Gastrocnemius medialis (tissue), 4 donors: ENCODE measurements around the gene NET1.

Experiments
- CTCF ChIP-seq, 5 experiments: fragments of 450-650 bp in 3 of 5; fragments of 200-600 bp in 2 of 5; sonication (generic) in 2 of 5; IDR thresholded peaks in 4 of 5; conservative IDR thresholded peaks in 1 of 5; 1 replicate in 4 of 5; 2 replicates in 1 of 5; pipeline ENCODE4 v1.5.1; 2016 to 2019; ENCODE audit warnings: antibody characterized with exemption in 5 of 5, mild to moderate bottlenecking in 3 of 5, moderate library complexity in 3 of 5
- POLR2A ChIP-seq, 2 donors: fragments of 450-650 bp; IDR thresholded peaks; one replicate each; pipeline ENCODE4 v1.6.1; 2017; ENCODE audit warnings: antibody characterized with exemption in 2 of 2, mild to moderate bottlenecking in 2 of 2, moderate library complexity in 2 of 2

GRCh38 chr10:5449227-5449626 lies 36.9 kb downstream of the NET1 start:
- no peak for TF ChIP-seq CTCF (IDR thresholded peaks at IDR 0.05 in 4 of 5, conservative IDR thresholded peaks at IDR 0.05 in 1 of 5)
- TF ChIP-seq POLR2A (IDR thresholded peaks at IDR 0.05): no peak
